Measurements from ENCODE around the gene OR52E5. TPM values are rescaled to one million over a fixed set of nuclear protein-coding genes. Genes with fewer than 3 reads are reported as not detected.

The OR52E5 gene
- total RNA-seq, 1 experiment from 2014 or later: not detected

GRCh38 chr11:5922749-5923426 is 29.9 kb downstream of the OR52E5 start:
- POLR2A ChIA-PET: no interaction called here
- Histone ChIP-seq H3K4me3 (replicated peaks in 1 of 2; ENCODE audit: low read depth in 1 of 2, low read length in 2 of 2) (no peak overlapping the region), H3K27me3 (ENCODE audit: insufficient read depth, low read length) (peaks cover 7% of the 10 kb centered on the region; the same call in 1 of the 2 replicates), H2AFZ (ENCODE audit: low read depth, low read length, poor library complexity, severe bottlenecking) (peak overlapping the region; percentile 9), H3K9ac (ENCODE audit: low read length) (no peak overlapping the region), H4K20me1 (ENCODE audit: insufficient read depth) (no peaks in the 10 kb centered on the region), H3K4me2 (ENCODE audit: low read length) (0 out of 2 replicates have a peak overlapping the region, but pooled peaks have one; percentile 23), H3K4me1 (ENCODE audit: control insufficient read depth in 1 of 2, insufficient read depth in 2 of 2, low read length in 2 of 2) (peaks cover 0 to 11% of the 10 kb centered on the region in 2 experiments; a peak in 2 of 4 replicates), H3K9me2 (ENCODE audit: insufficient read depth) (no peaks in the 10 kb centered on the region), H3K36me3 (ENCODE audit: control insufficient read depth in 1 of 2, insufficient read depth in 2 of 2, low read length in 2 of 2) (no peaks in the 10 kb centered on the region), H3K9me3 (ENCODE audit: control insufficient read depth in 1 of 2, insufficient read depth in 1 of 2, low read depth in 1 of 2, low read length in 2 of 2) (no peaks in the 10 kb centered on the region), H3K27ac (ENCODE audit: low read depth, low read length) (no peak overlapping the region), H3K79me2 (ENCODE audit: insufficient read depth, low read length) (no peaks in the 10 kb centered on the region)
- intact Hi-C loops (cut with micrococcal nuclease): no loop called here
- no TSS peak for BruUV-seq (replicated peaks)
- ATAC-seq (peak; percentile 50), DNase-seq (ENCODE audit: low read depth, low spot score) (peak; percentile 2)
- CTCF ChIA-PET: interaction anchor here (1.0 kb wide), 1 partner anchor 32 kb away, joined by 3 read pairs; no protein-coding TSS in a partner anchor
- RAD21 ChIA-PET (ENCODE audit: low non-redundant PET in 1 of 2, low total read pairs in 2 of 2, uncharacterized antibody in 2 of 2, unreplicated experiment in 2 of 2): no interaction called here
- TF ChIP-seq JUND (IDR thresholded peaks at IDR 0.05): 0 out of 2 replicates have a peak, but pooled peaks have one; percentile 11
- TF ChIP-seq POLR2A (IDR thresholded peaks at IDR 0.05; ENCODE audit: borderline replicate concordance, extremely low read depth, insufficient read depth, insufficient read length): no peak
- TF ChIP-seq POLR2AphosphoS5 (IDR thresholded peaks at IDR 0.05; ENCODE audit: low read depth, low read length): no peak

- BruUV-seq (replicated peaks): no TSS peak
- TF ChIP-seq ELF1 (IDR thresholded peaks at IDR 0.05; ENCODE audit: borderline replicate concordance, low read depth): no peak
- no peak for TF ChIP-seq TCF7L2 (IDR thresholded peaks at IDR 0.05; ENCODE audit: borderline replicate concordance, extremely low read depth, insufficient read depth, insufficient read length)
- no peak for TF ChIP-seq YY1 (IDR thresholded peaks at IDR 0.05; ENCODE audit: extremely low read depth, insufficient replicate concordance, low read depth, low read length)
- TF ChIP-seq CBX3 (IDR thresholded peaks at IDR 0.05; ENCODE audit: low read depth): no peak
- TF ChIP-seq MAX (IDR thresholded peaks at IDR 0.05): no peak
- no peak for TF ChIP-seq EGR1 (IDR thresholded peaks at IDR 0.05; ENCODE audit: low read depth)
- TF ChIP-seq FOSL1 (IDR thresholded peaks at IDR 0.05; ENCODE audit: low read depth): no peak
- TF ChIP-seq SP1 (IDR thresholded peaks at IDR 0.05; ENCODE audit: low read depth): no peak
- no peak for TF ChIP-seq ZBTB33 (IDR thresholded peaks at IDR 0.05; ENCODE audit: extremely low read depth, insufficient replicate concordance, low read length)
- no peak for TF ChIP-seq RAD21 (IDR thresholded peaks at IDR 0.05; ENCODE audit: low read depth)
- TF ChIP-seq EZH2 (IDR thresholded peaks at IDR 0.05): no peak
- TF ChIP-seq CEBPB (IDR thresholded peaks at IDR 0.05; ENCODE audit: low read depth): no peak
- no peak for TF ChIP-seq POLR2A (IDR thresholded peaks at IDR 0.05; ENCODE audit: borderline replicate concordance, extremely low read depth, insufficient read depth, insufficient read length)
These were observed 30.4 kb downstream of the OR52E5 start for GRCh38 chr11:5923427-5923776.

More at GRCh38 chr11:5923427-5923776, 30.4 kb downstream of the OR52E5 start:
- intact Hi-C loops (cut with micrococcal nuclease): no loop called here
- H3K36me3 ChIP-seq (ENCODE audit: control insufficient read depth in 1 of 2, insufficient read depth in 2 of 2, low read length in 2 of 2): no peaks in the 10 kb centered on the region
- H3K4me1 ChIP-seq (ENCODE audit: control insufficient read depth in 1 of 2, insufficient read depth in 2 of 2, low read length in 2 of 2): peaks cover 0 to 11% of the 10 kb centered on the region in 2 experiments; a peak in 2 of 4 replicates
- ChIA-PET CTCF (interaction anchor here (1.0 kb wide), 1 partner anchor 32 kb away, joined by 3 read pairs; no protein-coding TSS in a partner anchor), POLR2A (no interaction called here), RAD21 (ENCODE audit: low non-redundant PET in 1 of 2, low total read pairs in 2 of 2, uncharacterized antibody in 2 of 2, unreplicated experiment in 2 of 2) (no interaction called here)
- H3K27ac ChIP-seq (ENCODE audit: low read depth, low read length): no peak overlapping the region
- no peaks in the 10 kb centered on the region for H3K9me3 ChIP-seq (ENCODE audit: control insufficient read depth in 1 of 2, insufficient read depth in 1 of 2, low read depth in 1 of 2, low read length in 2 of 2)
- no peak overlapping the region for H3K9ac ChIP-seq (ENCODE audit: low read length)
- H3K79me2 ChIP-seq (ENCODE audit: insufficient read depth, low read length): no peaks in the 10 kb centered on the region
- H3K9me2 ChIP-seq (ENCODE audit: insufficient read depth): no peaks in the 10 kb centered on the region
- no peak; the same call in 1 of the 2 replicates for ATAC-seq
- no peaks in the 10 kb centered on the region for H4K20me1 ChIP-seq (ENCODE audit: insufficient read depth)
- no peak overlapping the region for H3K4me3 ChIP-seq (replicated peaks in 1 of 2; ENCODE audit: low read depth in 1 of 2, low read length in 2 of 2)
- H3K4me2 ChIP-seq (ENCODE audit: low read length): no peak overlapping the region
- H3K27me3 ChIP-seq (ENCODE audit: insufficient read depth, low read length): peaks cover 5% of the 10 kb centered on the region; the same call in 1 of the 2 replicates
- no peak for DNase-seq (ENCODE audit: low read depth, low spot score)
- peak overlapping the region; percentile 9 for H2AFZ ChIP-seq (ENCODE audit: low read depth, low read length, poor library complexity, severe bottlenecking)

All from HCT116 (cell line).